Cardiac muscle cell (in vitro differentiated cells and primary cell): Measurements from ENCODE around the gene AFTPH. TPM values are rescaled to one million over a fixed set of nuclear protein-coding genes. Genes with fewer than 3 reads are reported as not detected.

Experiments
- DNase-seq, 2 donors: peaks; one replicate each; pipeline versions ENCODE4 v3.0.0 to v3.0.0-alpha.2; 2010 to 2017; ENCODE audit warnings: low read depth in 1 of 2, low spot score in 1 of 2
- H3K27ac ChIP-seq: fragments of 200-600 bp; sonication (generic); 2 replicates; pipeline ENCODE4 v1.5.1; 2016
- H3K27me3 ChIP-seq: fragments of 200-600 bp; sonication (generic); 2 replicates; pipeline ENCODE4 v1.6.0; 2016; ENCODE audit warnings: control low read depth
- H3K36me3 ChIP-seq: fragments of 200-600 bp; sonication (generic); 2 replicates; pipeline ENCODE4 v1.5.1; 2016; ENCODE audit warnings: control low read depth
- H3K4me1 ChIP-seq: fragments of 200-600 bp; sonication (generic); 2 replicates; pipeline ENCODE4 v1.8.1; 2017; ENCODE audit warnings: low read depth, mild to moderate bottlenecking, mixed run types
- H3K4me3 ChIP-seq: fragments of 200-600 bp; sonication (generic); 2 replicates; pipeline ENCODE4 v1.5.1; 2016; ENCODE audit warnings: mild to moderate bottlenecking
- H3K9me3 ChIP-seq: fragments of 200-600 bp; sonication (generic); 2 replicates; pipeline ENCODE4 v1.5.1; 2017; ENCODE audit warnings: low read depth, mild to moderate bottlenecking, control low read depth
- polyA plus RNA-seq: library from polyadenylated mRNA; unstranded; fragments of >200 nt; fragmentation: Nextera tagmentation; extraction: Ambion mirVana; gene quantifications from 2 replicates; pipeline ENCODE4 v1.2.1, GENCODE V29; 2016
- total RNA-seq: library from RNA; depleted of rRNA; stranded (reverse); fragments of >200 nt; gene quantifications from 2 replicates; pipeline ENCODE4 v1.2.3, GENCODE V29; 2016
- TF ChIP-seq, protein P1 (sequence below): IDR thresholded peaks from 2 replicates; pipeline ENCODE4 v1.5.1; 2012; ENCODE audit warnings: low read depth, mild to moderate bottlenecking, low read length

AFTPH gene
- total and polyA plus RNA-seq, 2 experiments from 2014 or later: 7.1 to 18.5 TPM

DNA sequence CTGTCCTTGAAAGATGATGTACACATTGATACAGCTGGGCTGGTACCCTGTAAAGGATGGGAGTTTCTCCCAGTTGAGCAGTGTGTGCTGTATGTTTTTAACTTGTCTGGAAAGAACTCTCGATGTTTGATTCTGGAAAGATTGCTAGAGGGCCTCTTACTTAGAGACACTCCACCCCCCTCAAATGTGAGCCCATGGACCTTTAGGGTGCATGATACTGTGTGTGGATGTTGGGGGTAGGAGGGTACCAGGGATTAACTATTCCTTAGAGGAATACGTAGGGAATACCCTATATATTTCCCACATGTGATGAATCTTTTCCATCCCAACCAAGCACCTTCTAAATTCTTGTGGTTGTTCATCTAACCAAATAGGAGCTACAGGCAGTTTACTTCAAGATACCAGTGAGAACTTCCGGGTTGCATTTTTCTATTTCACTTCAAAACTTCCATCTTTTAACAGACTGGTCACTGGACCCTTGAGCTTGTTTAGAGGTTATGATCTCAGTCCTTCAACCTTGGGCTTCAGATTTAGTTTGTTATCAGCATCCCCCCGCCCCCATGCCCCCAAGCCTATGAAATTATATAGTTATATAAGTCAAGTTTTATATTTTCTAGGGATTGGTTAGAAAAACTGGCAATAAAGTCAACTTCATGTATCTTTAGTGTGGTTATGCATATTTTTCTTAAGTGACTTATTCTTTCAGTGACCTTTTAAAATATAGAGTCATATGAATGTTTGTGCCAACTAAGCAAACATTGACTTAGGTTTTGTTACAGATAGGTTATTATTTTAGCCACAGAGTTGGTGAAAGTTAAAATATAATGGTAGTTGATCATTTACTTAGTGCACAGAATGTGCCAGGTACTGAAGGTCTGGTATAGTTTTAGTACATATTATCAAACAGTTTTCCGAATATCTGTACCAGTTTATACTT, 18.2 kb downstream of the AFTPH start:
- H3K27ac ChIP-seq: no peak overlapping the region
- no peaks in the 10 kb centered on the region for H3K27me3 ChIP-seq
- no peaks in the 10 kb centered on the region for H3K36me3 ChIP-seq
- no peaks in the 10 kb centered on the region for H3K9me3 ChIP-seq
- no peak for DNase-seq
- H3K4me3 ChIP-seq: no peak overlapping the region
- peaks cover 4% of the 10 kb centered on the region for H3K4me1 ChIP-seq
- TF ChIP-seq, protein P1, sequence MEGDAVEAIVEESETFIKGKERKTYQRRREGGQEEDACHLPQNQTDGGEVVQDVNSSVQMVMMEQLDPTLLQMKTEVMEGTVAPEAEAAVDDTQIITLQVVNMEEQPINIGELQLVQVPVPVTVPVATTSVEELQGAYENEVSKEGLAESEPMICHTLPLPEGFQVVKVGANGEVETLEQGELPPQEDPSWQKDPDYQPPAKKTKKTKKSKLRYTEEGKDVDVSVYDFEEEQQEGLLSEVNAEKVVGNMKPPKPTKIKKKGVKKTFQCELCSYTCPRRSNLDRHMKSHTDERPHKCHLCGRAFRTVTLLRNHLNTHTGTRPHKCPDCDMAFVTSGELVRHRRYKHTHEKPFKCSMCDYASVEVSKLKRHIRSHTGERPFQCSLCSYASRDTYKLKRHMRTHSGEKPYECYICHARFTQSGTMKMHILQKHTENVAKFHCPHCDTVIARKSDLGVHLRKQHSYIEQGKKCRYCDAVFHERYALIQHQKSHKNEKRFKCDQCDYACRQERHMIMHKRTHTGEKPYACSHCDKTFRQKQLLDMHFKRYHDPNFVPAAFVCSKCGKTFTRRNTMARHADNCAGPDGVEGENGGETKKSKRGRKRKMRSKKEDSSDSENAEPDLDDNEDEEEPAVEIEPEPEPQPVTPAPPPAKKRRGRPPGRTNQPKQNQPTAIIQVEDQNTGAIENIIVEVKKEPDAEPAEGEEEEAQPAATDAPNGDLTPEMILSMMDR: no peak

GRCh38 chr2:64543008-64543697, 19.0 kb downstream of the AFTPH start:
- Histone ChIP-seq H3K27ac (no peak overlapping the region), H3K4me1 (peaks cover 4% of the 10 kb centered on the region), H3K27me3 (no peaks in the 10 kb centered on the region), H3K4me3 (no peak overlapping the region), H3K9me3 (no peaks in the 10 kb centered on the region), H3K36me3 (no peaks in the 10 kb centered on the region)
- DNase-seq: no peak
- TF ChIP-seq, protein P1: no peak

DNA sequence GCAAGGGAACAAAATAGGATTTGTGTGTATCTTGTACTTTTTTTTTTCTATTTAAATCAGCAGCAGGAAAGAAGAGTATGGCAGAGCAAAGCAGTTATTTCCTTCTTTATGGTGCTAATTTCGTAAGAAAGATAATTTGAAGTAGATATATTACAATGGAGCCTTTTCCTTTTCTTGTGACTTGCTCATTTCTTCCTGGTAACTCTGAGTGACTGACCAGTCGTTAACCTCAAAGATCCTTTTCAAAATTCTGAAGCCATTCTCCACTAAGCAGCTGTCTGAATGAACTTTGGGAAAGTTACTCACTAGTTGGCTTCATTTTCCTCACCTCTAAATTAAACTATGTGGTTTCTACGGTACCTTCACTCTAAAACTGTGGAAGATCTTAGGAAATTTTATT, 24.6 kb downstream of the AFTPH start:
- DNase-seq: no peak
- Histone ChIP-seq H3K4me1 (peaks cover 4% of the 10 kb centered on the region), H3K27me3 (no peaks in the 10 kb centered on the region), H3K9me3 (no peaks in the 10 kb centered on the region), H3K27ac (peak overlapping the region; percentile 68), H3K36me3 (no peaks in the 10 kb centered on the region), H3K4me3 (no peak overlapping the region)
- TF ChIP-seq, protein P1: no peak

GRCh38 chr2:64550042-64550441, 25.9 kb downstream of the AFTPH start:
- H3K4me1 ChIP-seq: peaks cover 4% of the 10 kb centered on the region
- H3K27me3 ChIP-seq: no peaks in the 10 kb centered on the region
- H3K9me3 ChIP-seq: no peaks in the 10 kb centered on the region
- H3K4me3 ChIP-seq: no peak overlapping the region
- TF ChIP-seq, protein P1: no peak
- no peak overlapping the region for H3K27ac ChIP-seq
- DNase-seq: no peak
- peaks cover 5% of the 10 kb centered on the region for H3K36me3 ChIP-seq

- TF ChIP-seq, protein P1: no peak
- peaks cover 4% of the 10 kb centered on the region for H3K4me1 ChIP-seq
- H3K27me3 ChIP-seq: no peaks in the 10 kb centered on the region
- peaks cover 5% of the 10 kb centered on the region for H3K36me3 ChIP-seq
- H3K27ac ChIP-seq: no peak overlapping the region
- H3K4me3 ChIP-seq: no peak overlapping the region
- no peaks in the 10 kb centered on the region for H3K9me3 ChIP-seq
- no peak for DNase-seq
Observed at GRCh38 chr2:64551851-64552250, 27.7 kb downstream of the AFTPH start.
